Keratinocyte (primary cell): ENCODE data around the gene STXBP3.

ENCODE experiments used
- CTCF ChIP-seq, 3 experiments: IDR thresholded peaks in 1 of 3; conservative IDR thresholded peaks in 1 of 3; optimal IDR thresholded peaks in 1 of 3; 2 replicates in 2 of 3; 3 replicates in 1 of 3; pipeline versions ENCODE3 to v1.5.1; 2011; ENCODE audit warnings: low read length in 3 of 3, mild to moderate bottlenecking in 3 of 3, moderate library complexity in 2 of 3, control low read depth in 1 of 3, inconsistent platforms in 1 of 3; ENCODE audit not compliant: insufficient read depth in 2 of 3; ENCODE audit errors: extremely low read depth in 1 of 3
- EZH2 ChIP-seq: IDR thresholded peaks from one replicate; pipeline ENCODE4 v1.6.1; 2012; ENCODE audit warnings: inconsistent platforms, mild to moderate bottlenecking, low read length, moderate library complexity

DNA sequence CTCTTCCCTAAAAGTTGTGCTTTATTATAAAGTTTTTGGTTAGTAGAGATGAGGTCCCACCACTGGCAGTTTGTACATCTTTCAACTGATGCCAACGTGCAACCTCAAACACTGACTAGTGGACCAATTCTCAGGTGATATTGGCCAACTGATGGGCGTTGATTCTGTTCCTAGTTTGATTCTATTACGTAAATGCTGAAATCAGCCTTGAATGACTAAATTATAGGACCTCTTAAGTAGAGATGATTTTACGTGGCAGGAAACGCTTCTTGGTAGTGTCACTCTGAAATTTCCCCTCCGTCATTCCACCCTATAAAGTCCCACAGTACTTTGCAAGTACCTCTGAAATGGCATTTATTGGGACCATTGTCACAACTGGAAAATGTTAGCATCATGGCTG lies 42.5 kb upstream of the STXBP3 start:
- TF ChIP-seq CTCF (optimal IDR thresholded peaks at IDR 0.05 in 1 of 3, IDR thresholded peaks at IDR 0.05 in 1 of 3, conservative IDR thresholded peaks at IDR 0.05 in 1 of 3; ENCODE audit: extremely low read depth in 1 of 3, insufficient read depth in 2 of 3, low read length in 3 of 3) (no peak), EZH2 (no peak)
